Measurements from ENCODE around the gene UBP1. TPM values are rescaled to one million over a fixed set of nuclear protein-coding genes. Genes with fewer than 3 reads are reported as not detected.
"Not testable (repeated sequence)": the region's sequence is repeated elsewhere in the genome, so short reads cannot be mapped to it uniquely, and the experiment has no call there.

Gene UBP1
- total RNA-seq, 5 donors from 2014 or later (not counting 1 experiment from before 2014, with no cell fraction given): 87.3 to 101 (median 91.4) TPM

DNA sequence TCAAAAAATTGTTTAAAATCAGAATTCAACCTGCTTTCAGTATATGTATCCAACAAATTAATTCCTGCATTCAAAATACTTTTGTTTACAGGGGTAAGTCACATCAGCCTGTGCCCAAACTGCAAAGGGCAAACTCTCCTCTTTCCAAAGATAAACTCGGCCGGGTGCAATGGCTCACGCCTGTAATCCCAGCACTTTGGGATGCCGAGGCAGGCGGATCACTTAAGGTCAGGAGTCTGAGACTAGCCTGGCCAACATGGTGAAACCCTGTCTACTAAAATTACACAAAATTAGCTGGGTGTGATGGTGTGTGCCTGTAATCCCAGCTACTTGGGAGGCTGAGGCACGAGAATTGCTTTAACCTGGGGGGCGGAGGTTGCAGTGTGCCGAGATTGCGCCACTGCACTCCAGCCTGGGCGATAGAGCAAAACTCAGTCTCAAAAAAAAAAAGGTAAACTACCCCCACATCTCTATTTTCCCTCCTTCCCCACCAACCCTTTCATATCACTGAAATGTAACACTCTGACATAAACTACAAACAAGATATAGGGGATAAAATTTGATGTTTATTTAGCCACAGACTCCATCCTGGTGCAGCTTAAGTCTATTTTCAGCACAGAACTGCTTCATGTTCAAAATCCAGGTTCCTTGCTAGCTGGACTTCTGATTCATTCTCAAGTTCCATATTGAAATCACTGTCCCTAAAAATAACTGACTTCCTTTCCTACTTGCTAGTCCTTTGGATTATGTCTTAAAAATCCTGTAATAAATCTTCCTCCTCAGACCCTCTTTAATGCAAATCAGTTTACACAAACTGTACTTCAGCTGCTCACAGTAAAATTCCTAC lies 15.4 kb downstream of the UBP1 start:
- no peak for DNase-seq
- Histone ChIP-seq H3K36me3 (ENCODE audit: control insufficient read depth in 2 of 2, extremely low read depth in 1 of 2, insufficient read depth in 1 of 2, low read length in 1 of 2) (peaks cover 5 to 28% of the 10 kb centered on the region in 2 donors), H3K4me3 (ENCODE audit: control insufficient read depth in 1 of 2, extremely low read depth in 1 of 2, low read length in 1 of 2) (no peak overlapping the region), H3K27ac (ENCODE audit: low read length) (no peak overlapping the region), H3K9me3 (no peaks in the 10 kb centered on the region), H3K4me1 (ENCODE audit: control insufficient read depth in 1 of 2, extremely low read depth in 1 of 2, insufficient read depth in 2 of 2, low read length in 2 of 2) (peaks cover 0 to 5% of the 10 kb centered on the region in 2 experiments), H3K27me3 (replicated peaks in 1 of 2; ENCODE audit: control insufficient read depth in 2 of 2, extremely low read depth in 1 of 2, insufficient read depth in 2 of 2, low read length in 1 of 2) (no peaks in the 10 kb centered on the region)
- ChIA-PET CTCF (interaction anchor here in 1 of 2 donors (0.7 kb wide), 2 partner anchors 45 to 375 kb away, joined by 3 to 5 read pairs; no protein-coding TSS in a partner anchor), POLR2A (no interaction called here)
- peaks cover 37 to 42% (median 38%) of the 10 kb centered on the region in 3 donors for H3K4me1 Mint-ChIP-seq
- H3K27ac Mint-ChIP-seq: no peak overlapping the region
- H3K9me3 Mint-ChIP-seq: no peaks in the 10 kb centered on the region
- WGBS (ENCODE audit: insufficient coverage): 100% methylated on average over 2 of the region's 10 CpGs
- no peak overlapping the region for H3K4me3 Mint-ChIP-seq
- peaks cover 37% of the 10 kb centered on the region for H3K36me3 Mint-ChIP-seq
- ATAC-seq (replicated peaks in 1 of 4): no peak
- H3K27me3 Mint-ChIP-seq: no peaks in the 10 kb centered on the region

DNA sequence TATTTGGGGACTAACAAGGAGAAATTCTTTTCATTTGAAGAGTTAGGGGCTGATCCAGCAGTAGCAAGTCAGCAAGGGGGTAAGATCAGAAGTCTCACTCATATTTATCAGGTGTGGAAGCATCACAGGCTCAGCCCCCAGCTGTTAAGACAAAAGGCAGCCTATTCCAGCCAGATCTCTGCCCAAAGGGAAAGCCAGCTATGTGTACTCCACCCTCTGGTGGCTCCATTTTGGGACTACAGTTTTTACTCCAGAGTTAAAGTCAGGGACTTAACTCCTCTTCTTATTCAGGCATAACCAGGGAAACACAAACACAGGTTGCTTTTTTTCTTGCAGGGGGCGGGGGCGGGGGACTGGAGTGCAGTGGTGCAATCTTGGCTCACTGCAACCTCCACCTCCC lies 19.2 kb downstream of the UBP1 start:
- no peaks in the 10 kb centered on the region for H3K4me1 ChIP-seq (ENCODE audit: control insufficient read depth in 1 of 2, extremely low read depth in 1 of 2, insufficient read depth in 2 of 2, low read length in 2 of 2)
- WGBS (ENCODE audit: insufficient coverage): no CpG with 5 or more reads among the region's 2 CpGs
- H3K27ac ChIP-seq (ENCODE audit: low read length): no peak overlapping the region
- ATAC-seq (replicated peaks in 1 of 4) (no peak), DNase-seq (no peak)
- ChIA-PET CTCF (no interaction called here), POLR2A (no interaction called here)
- H3K36me3 Mint-ChIP-seq: peaks cover 59% of the 10 kb centered on the region
- peaks cover 0 to 21% (median 9%) of the 10 kb centered on the region in 3 donors for H3K4me1 Mint-ChIP-seq
- H3K4me3 Mint-ChIP-seq: no peak overlapping the region
- no peak overlapping the region for H3K4me3 ChIP-seq (ENCODE audit: control insufficient read depth in 1 of 2, extremely low read depth in 1 of 2, low read length in 1 of 2)
- no peaks in the 10 kb centered on the region for H3K9me3 Mint-ChIP-seq
- no peaks in the 10 kb centered on the region for H3K27me3 ChIP-seq (replicated peaks in 1 of 2; ENCODE audit: control insufficient read depth in 2 of 2, extremely low read depth in 1 of 2, insufficient read depth in 2 of 2, low read length in 1 of 2)
- H3K27ac Mint-ChIP-seq: no peak overlapping the region
- H3K27me3 Mint-ChIP-seq: no peaks in the 10 kb centered on the region
- H3K9me3 ChIP-seq: no peaks in the 10 kb centered on the region
- H3K36me3 ChIP-seq (ENCODE audit: control insufficient read depth in 2 of 2, extremely low read depth in 1 of 2, insufficient read depth in 1 of 2, low read length in 1 of 2): peaks cover 5 to 40% of the 10 kb centered on the region in 2 donors

DNA sequence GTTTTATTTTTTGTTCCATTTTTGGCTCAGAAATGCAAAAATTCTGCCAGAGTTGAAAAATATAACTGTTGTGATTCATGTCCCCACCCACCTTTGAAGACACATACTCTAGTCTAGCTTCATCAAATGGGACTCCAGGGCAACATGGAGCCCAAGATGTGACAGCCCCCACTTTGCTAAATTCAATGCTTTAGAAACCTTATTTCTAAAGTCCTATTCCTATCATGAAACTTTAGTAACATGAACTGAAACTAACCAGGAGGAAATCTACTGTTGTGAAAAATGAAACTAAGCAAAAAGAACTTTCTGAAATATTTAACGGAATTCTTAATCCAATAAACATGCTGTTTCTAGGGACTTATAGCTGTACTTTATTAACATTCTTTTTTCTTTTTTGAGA lies 20.3 kb downstream of the UBP1 start:
- Histone ChIP-seq H3K27ac (ENCODE audit: low read length) (no peak overlapping the region), H3K4me3 (ENCODE audit: control insufficient read depth in 1 of 2, extremely low read depth in 1 of 2, low read length in 1 of 2) (no peak overlapping the region), H3K9me3 (no peaks in the 10 kb centered on the region), H3K36me3 (ENCODE audit: control insufficient read depth in 2 of 2, extremely low read depth in 1 of 2, insufficient read depth in 1 of 2, low read length in 1 of 2) (peaks cover 5 to 43% of the 10 kb centered on the region in 2 donors), H3K4me1 (ENCODE audit: control insufficient read depth in 1 of 2, extremely low read depth in 1 of 2, insufficient read depth in 2 of 2, low read length in 2 of 2) (no peaks in the 10 kb centered on the region), H3K27me3 (replicated peaks in 1 of 2; ENCODE audit: control insufficient read depth in 2 of 2, extremely low read depth in 1 of 2, insufficient read depth in 2 of 2, low read length in 1 of 2) (no peaks in the 10 kb centered on the region)
- Mint-ChIP-seq H3K27ac (peak overlapping the region in 1 of 2 donors; percentile 52), H3K4me3 (peak overlapping the region in 1 of 3 donors; percentile 24), H3K36me3 (peaks cover 59% of the 10 kb centered on the region), H3K4me1 (peaks cover 0 to 18% (median 11%) of the 10 kb centered on the region in 3 donors), H3K27me3 (no peaks in the 10 kb centered on the region), H3K9me3 (no peaks in the 10 kb centered on the region)
- no peak for DNase-seq
- CTCF ChIA-PET: interaction anchor here in 1 of 2 donors (0.6 kb wide), 1 partner anchor 10 kb away, joined by 3 read pairs; no protein-coding TSS in a partner anchor
- POLR2A ChIA-PET: no interaction called here
- ATAC-seq (replicated peaks in 1 of 4): no peak
- no CpG with 5 or more reads among the region's 1 CpG for WGBS (ENCODE audit: insufficient coverage)

DNA sequence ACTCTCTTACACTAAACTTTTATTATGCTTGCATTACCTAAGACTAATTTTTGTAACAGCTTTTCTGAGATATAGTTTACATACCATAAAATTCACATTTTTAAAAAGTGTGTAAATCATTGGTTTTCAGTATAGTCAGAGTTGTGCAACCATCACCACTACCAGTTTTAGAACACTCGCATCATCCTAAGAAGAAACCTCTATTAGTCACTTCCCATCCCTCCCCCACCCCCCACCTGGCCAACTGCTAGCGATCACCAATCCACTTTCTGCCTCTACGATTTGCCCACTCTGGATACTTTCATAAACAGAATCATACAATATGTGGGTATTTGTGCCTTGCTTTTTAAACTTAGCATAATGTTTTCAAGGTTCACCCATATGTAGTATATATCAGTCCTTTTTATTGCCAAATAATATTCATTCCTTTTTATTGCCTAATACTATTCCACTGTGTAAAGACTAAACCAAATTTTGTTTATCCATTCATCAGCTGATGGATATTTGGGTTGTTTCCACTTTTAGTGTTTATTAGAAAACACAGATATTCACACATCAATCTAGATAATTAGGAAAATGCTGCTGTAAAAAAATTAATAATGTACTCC lies 23.0 kb downstream of the UBP1 start:
- CTCF ChIA-PET: no interaction called here
- Mint-ChIP-seq H3K36me3 (peaks cover 61% of the 10 kb centered on the region), H3K27ac (no peak overlapping the region), H3K9me3 (no peaks in the 10 kb centered on the region), H3K4me3 (no peak overlapping the region), H3K27me3 (no peaks in the 10 kb centered on the region), H3K4me1 (peaks cover 0 to 18% (median 14%) of the 10 kb centered on the region in 3 donors)
- DNase-seq: no peak
- Histone ChIP-seq H3K27me3 (replicated peaks in 1 of 2; ENCODE audit: control insufficient read depth in 2 of 2, extremely low read depth in 1 of 2, insufficient read depth in 2 of 2, low read length in 1 of 2) (no peaks in the 10 kb centered on the region), H3K4me3 (ENCODE audit: control insufficient read depth in 1 of 2, extremely low read depth in 1 of 2, low read length in 1 of 2) (no peak overlapping the region), H3K27ac (ENCODE audit: low read length) (no peak overlapping the region), H3K4me1 (ENCODE audit: control insufficient read depth in 1 of 2, extremely low read depth in 1 of 2, insufficient read depth in 2 of 2, low read length in 2 of 2) (no peaks in the 10 kb centered on the region), H3K36me3 (ENCODE audit: control insufficient read depth in 2 of 2, extremely low read depth in 1 of 2, insufficient read depth in 1 of 2, low read length in 1 of 2) (peaks cover 0 to 51% of the 10 kb centered on the region in 2 donors), H3K9me3 (no peaks in the 10 kb centered on the region)
- ATAC-seq (replicated peaks in 1 of 4): no peak
- POLR2A ChIA-PET: interaction anchor here in 1 of 2 donors (0.7 kb wide), 1 partner anchor 22 kb away, joined by 3 read pairs; no protein-coding TSS in a partner anchor
- no CpG with 5 or more reads among the region's 3 CpGs for WGBS (ENCODE audit: insufficient coverage)

DNA sequence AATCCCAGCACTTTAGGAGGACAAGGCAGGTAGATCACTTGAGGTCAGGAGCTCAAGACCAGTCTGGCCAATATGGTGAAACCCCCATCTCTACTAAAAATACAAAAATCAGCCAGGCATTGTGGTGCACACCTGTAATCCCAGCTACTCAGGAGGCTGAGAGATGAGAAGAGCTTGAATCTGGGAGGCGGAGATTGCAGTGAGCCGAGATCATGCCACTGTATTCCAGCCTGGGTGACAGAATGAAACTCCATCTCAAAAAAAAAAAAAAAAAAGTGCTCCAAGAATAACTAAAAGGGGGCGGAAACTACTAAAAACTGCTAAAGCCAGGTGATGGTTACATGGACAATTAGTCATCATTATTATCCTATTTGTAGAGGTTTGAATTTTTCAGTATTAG lies 29.4 kb downstream of the UBP1 start:
- ATAC-seq (replicated peaks in 1 of 4); DNase-seq; H3K27me3 Mint-ChIP-seq; H3K4me3 ChIP-seq (ENCODE audit: control insufficient read depth in 1 of 2, extremely low read depth in 1 of 2, low read length in 1 of 2); H3K27me3 ChIP-seq (replicated peaks in 1 of 2; ENCODE audit: control insufficient read depth in 2 of 2, extremely low read depth in 1 of 2, insufficient read depth in 2 of 2, low read length in 1 of 2); H3K4me1 Mint-ChIP-seq; H3K9me3 ChIP-seq; H3K4me3 Mint-ChIP-seq; H3K9me3 Mint-ChIP-seq; H3K27ac Mint-ChIP-seq; H3K27ac ChIP-seq (ENCODE audit: low read length); H3K4me1 ChIP-seq (ENCODE audit: control insufficient read depth in 1 of 2, extremely low read depth in 1 of 2, insufficient read depth in 2 of 2, low read length in 2 of 2); CTCF ChIA-PET: not testable (repeated sequence)
- POLR2A ChIA-PET: interaction anchor here in 1 of 2 donors (0.7 to 0.9 kb wide), 2 partner anchors 56 to 602 kb away, joined by 5 to 8 read pairs; no protein-coding TSS in a partner anchor
- H3K36me3 Mint-ChIP-seq: peaks cover 58% of the 10 kb centered on the region
- H3K36me3 ChIP-seq (ENCODE audit: control insufficient read depth in 2 of 2, extremely low read depth in 1 of 2, insufficient read depth in 1 of 2, low read length in 1 of 2): peaks cover 3 to 72% of the 10 kb centered on the region in 2 donors
- no CpG with 5 or more reads among the region's 3 CpGs for WGBS (ENCODE audit: insufficient coverage)

DNA sequence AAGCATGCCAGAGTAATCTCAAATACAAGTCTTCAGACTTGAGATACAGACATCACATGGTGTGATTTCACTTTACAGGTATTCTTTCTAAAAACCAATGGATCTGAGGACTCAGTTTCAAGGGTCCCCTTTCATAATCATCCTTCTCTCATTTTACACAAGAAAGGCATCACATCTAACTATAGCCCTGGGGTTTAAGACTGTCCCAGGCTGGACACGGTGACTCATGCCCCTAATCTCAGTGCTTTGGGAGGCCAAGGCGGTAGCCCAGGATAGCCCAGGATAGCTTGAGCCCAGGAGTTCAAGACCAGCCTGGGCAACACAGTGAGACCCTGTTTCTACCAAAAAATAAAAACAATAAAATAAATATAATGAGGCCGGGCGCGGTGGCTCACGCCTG lies 36.4 kb downstream of the UBP1 start:
- H3K9me3 ChIP-seq: no peaks in the 10 kb centered on the region
- H3K27me3 ChIP-seq (replicated peaks in 1 of 2; ENCODE audit: control insufficient read depth in 2 of 2, extremely low read depth in 1 of 2, insufficient read depth in 2 of 2, low read length in 1 of 2): no peaks in the 10 kb centered on the region
- peaks cover 1 to 85% of the 10 kb centered on the region in 2 donors for H3K36me3 ChIP-seq (ENCODE audit: control insufficient read depth in 2 of 2, extremely low read depth in 1 of 2, insufficient read depth in 1 of 2, low read length in 1 of 2)
- ATAC-seq (replicated peaks in 1 of 4) (no peak), DNase-seq (no peak)
- H3K4me3 Mint-ChIP-seq: no peak overlapping the region
- no peak overlapping the region for H3K27ac Mint-ChIP-seq
- no CpG with 5 or more reads among the region's 6 CpGs for WGBS (ENCODE audit: insufficient coverage)
- no peak overlapping the region for H3K4me3 ChIP-seq (ENCODE audit: control insufficient read depth in 1 of 2, extremely low read depth in 1 of 2, low read length in 1 of 2)
- no peaks in the 10 kb centered on the region for H3K4me1 Mint-ChIP-seq
- H3K4me1 ChIP-seq (ENCODE audit: control insufficient read depth in 1 of 2, extremely low read depth in 1 of 2, insufficient read depth in 2 of 2, low read length in 2 of 2): no peaks in the 10 kb centered on the region
- POLR2A ChIA-PET: interaction anchor here in 1 of 2 donors (0.6 kb wide), 1 partner anchor 445 kb away, joined by 4 read pairs; no protein-coding TSS in a partner anchor
- H3K36me3 Mint-ChIP-seq: peaks cover 59% of the 10 kb centered on the region
- no peaks in the 10 kb centered on the region for H3K9me3 Mint-ChIP-seq
- no peaks in the 10 kb centered on the region for H3K27me3 Mint-ChIP-seq
- CTCF ChIA-PET: no interaction called here
- no peak overlapping the region for H3K27ac ChIP-seq (ENCODE audit: low read length)
